Chondrocyte (in vitro differentiated cells): ENCODE measurements around the gene IRS1. TPM values are rescaled to one million over a fixed set of nuclear protein-coding genes. Genes with fewer than 3 reads are reported as not detected.

Source experiments
- DNase-seq: peaks from one replicate; pipeline ENCODE4 v3.0.0; 2021; ENCODE audit warnings: mixed read lengths, low spot score
- H3K27ac Mint-ChIP-seq: one replicate; pipeline ENCODE4 v1.8.0; 2021; ENCODE audit warnings: mild to moderate bottlenecking, moderate library complexity, mixed read lengths; ENCODE audit not compliant: unreplicated experiment
- H3K27me3 Mint-ChIP-seq: 2 replicates; pipeline ENCODE4 v1.8.0; 2021; ENCODE audit warnings: low read depth, mixed read lengths
- H3K36me3 Mint-ChIP-seq: 2 replicates; pipeline ENCODE4 v1.8.0; 2021; ENCODE audit warnings: low read depth, mixed read lengths
- H3K4me1 Mint-ChIP-seq: 2 replicates; pipeline ENCODE4 v1.8.0; 2021; ENCODE audit warnings: low read depth, mild to moderate bottlenecking, mixed read lengths
- H3K4me3 Mint-ChIP-seq: one replicate; pipeline ENCODE4 v1.8.0; 2021; ENCODE audit warnings: mild to moderate bottlenecking, moderate library complexity, mixed read lengths; ENCODE audit not compliant: unreplicated experiment
- H3K9me3 Mint-ChIP-seq: 2 replicates; pipeline ENCODE4 v1.8.0; 2021; ENCODE audit warnings: low read depth, mixed read lengths
- CTCF ChIP-seq: fragments of 200-600 bp; sonication (generic); IDR thresholded peaks from 2 replicates; pipeline ENCODE4 v1.5.0; 2021; ENCODE audit warnings: antibody characterized with exemption, mild to moderate bottlenecking, moderate library complexity
- total RNA-seq: library from RNA; stranded (reverse); gene quantifications from 3 replicates; pipeline ENCODE4 v1.2.1, GENCODE V29; 2021

Gene IRS1
- total RNA-seq, 1 donor from 2014 or later = 12.0 TPM

GRCh38 chr2:226733927-226734564 is 65.6 kb downstream of the IRS1 start:
- no peak for TF ChIP-seq CTCF
- no peaks in the 10 kb centered on the region for H3K27me3 Mint-ChIP-seq
- DNase-seq = no peak
- no peaks in the 10 kb centered on the region for H3K36me3 Mint-ChIP-seq
- H3K9me3 Mint-ChIP-seq = no peaks in the 10 kb centered on the region
- H3K4me3 Mint-ChIP-seq = no peak overlapping the region
- H3K4me1 Mint-ChIP-seq = no peaks in the 10 kb centered on the region
- H3K27ac Mint-ChIP-seq = no peak overlapping the region

- no peaks in the 10 kb centered on the region for H3K4me1 Mint-ChIP-seq
- no peaks in the 10 kb centered on the region for H3K27me3 Mint-ChIP-seq
- H3K4me3 Mint-ChIP-seq = no peak overlapping the region
- H3K36me3 Mint-ChIP-seq = no peaks in the 10 kb centered on the region
- TF ChIP-seq CTCF = no peak
- no peak for DNase-seq
- H3K9me3 Mint-ChIP-seq = no peaks in the 10 kb centered on the region
- no peak overlapping the region for H3K27ac Mint-ChIP-seq
Observed at GRCh38 chr2:226733189-226733858, 66.3 kb downstream of the IRS1 start.

GRCh38 chr2:226732478-226733188 is 67.0 kb downstream of the IRS1 start:
- Mint-ChIP-seq H3K36me3 (no peaks in the 10 kb centered on the region), H3K4me3 (no peak overlapping the region), H3K27me3 (no peaks in the 10 kb centered on the region), H3K4me1 (no peaks in the 10 kb centered on the region), H3K27ac (no peak overlapping the region), H3K9me3 (no peaks in the 10 kb centered on the region)
- TF ChIP-seq CTCF = no peak
- no peak for DNase-seq

- peaks cover 4% of the 10 kb centered on the region for H3K4me1 Mint-ChIP-seq
- no peak for DNase-seq
- H3K27me3 Mint-ChIP-seq = no peaks in the 10 kb centered on the region
- TF ChIP-seq CTCF = peak; percentile 35
- H3K9me3 Mint-ChIP-seq = no peaks in the 10 kb centered on the region
- no peaks in the 10 kb centered on the region for H3K36me3 Mint-ChIP-seq
- H3K27ac Mint-ChIP-seq = no peak overlapping the region
- no peak overlapping the region for H3K4me3 Mint-ChIP-seq
Observed at GRCh38 chr2:226730481-226730880, 69.1 kb downstream of the IRS1 start.

GRCh38 chr2:226728996-226729395 is 70.6 kb downstream of the IRS1 start:
- H3K27ac Mint-ChIP-seq = no peak overlapping the region
- peaks cover 17% of the 10 kb centered on the region for H3K4me1 Mint-ChIP-seq
- no peaks in the 10 kb centered on the region for H3K9me3 Mint-ChIP-seq
- H3K4me3 Mint-ChIP-seq = no peak overlapping the region
- no peaks in the 10 kb centered on the region for H3K27me3 Mint-ChIP-seq
- no peak for DNase-seq
- TF ChIP-seq CTCF = no peak
- H3K36me3 Mint-ChIP-seq = no peaks in the 10 kb centered on the region
